Measurements from ENCODE around the gene B9D2.

Gene B9D2

GRCh38 chr19:41332000-41332399 lies 31.9 kb downstream of the B9D2 start:
- no peak overlapping the region for H3K27ac ChIP-seq (ENCODE audit: low read depth, low read length)
- peaks cover 0 to 12% (median 9%) of the 10 kb centered on the region in 5 donors for H3K27me3 ChIP-seq (ENCODE audit: control insufficient read depth in 5 of 5, insufficient read depth in 4 of 5, low read length in 5 of 5)
- H3K9ac ChIP-seq (ENCODE audit: low read length in 5 of 5) = no peak overlapping the region
- no peaks in the 10 kb centered on the region for H3K9me3 ChIP-seq (ENCODE audit: control insufficient read depth in 5 of 5, low read length in 5 of 5)
- H3K4me3 ChIP-seq (ENCODE audit: low read depth in 1 of 5, low read length in 5 of 5) = no peak overlapping the region
- H3K4me1 ChIP-seq (ENCODE audit: control insufficient read depth in 5 of 5, insufficient read depth in 5 of 5, low read length in 5 of 5) = peaks cover 6 to 44% (median 17%) of the 10 kb centered on the region in 5 donors
- H3K36me3 ChIP-seq (ENCODE audit: control insufficient read depth in 5 of 5, insufficient read depth in 5 of 5, low read length in 5 of 5) = peaks cover 0 to 38% (median 20%) of the 10 kb centered on the region in 5 donors

- peaks cover 0 to 38% (median 20%) of the 10 kb centered on the region in 5 donors for H3K36me3 ChIP-seq (ENCODE audit: control insufficient read depth in 5 of 5, insufficient read depth in 5 of 5, low read length in 5 of 5)
- no peak overlapping the region for H3K27ac ChIP-seq (ENCODE audit: low read depth, low read length)
- no peak overlapping the region for H3K9ac ChIP-seq (ENCODE audit: low read length in 5 of 5)
- no peak overlapping the region for H3K4me3 ChIP-seq (ENCODE audit: low read depth in 1 of 5, low read length in 5 of 5)
- H3K4me1 ChIP-seq (ENCODE audit: control insufficient read depth in 5 of 5, insufficient read depth in 5 of 5, low read length in 5 of 5) = peaks cover 10 to 53% (median 26%) of the 10 kb centered on the region in 5 donors
- no peaks in the 10 kb centered on the region for H3K9me3 ChIP-seq (ENCODE audit: control insufficient read depth in 5 of 5, low read length in 5 of 5)
- peaks cover 3 to 17% (median 9%) of the 10 kb centered on the region in 5 donors for H3K27me3 ChIP-seq (ENCODE audit: control insufficient read depth in 5 of 5, insufficient read depth in 4 of 5, low read length in 5 of 5)
Measured at GRCh38 chr19:41330946-41331678, 32.8 kb downstream of the B9D2 start.

- H3K4me1 ChIP-seq (ENCODE audit: control insufficient read depth in 5 of 5, insufficient read depth in 5 of 5, low read length in 5 of 5) = peaks cover 11 to 57% (median 32%) of the 10 kb centered on the region in 5 donors
- no peak overlapping the region for H3K4me3 ChIP-seq (ENCODE audit: low read depth in 1 of 5, low read length in 5 of 5)
- H3K9me3 ChIP-seq (ENCODE audit: control insufficient read depth in 5 of 5, low read length in 5 of 5) = no peaks in the 10 kb centered on the region
- H3K9ac ChIP-seq (ENCODE audit: low read length in 5 of 5) = no peak overlapping the region
- no peak overlapping the region for H3K27ac ChIP-seq (ENCODE audit: low read depth, low read length)
- peaks cover 0 to 38% (median 19%) of the 10 kb centered on the region in 5 donors for H3K36me3 ChIP-seq (ENCODE audit: control insufficient read depth in 5 of 5, insufficient read depth in 5 of 5, low read length in 5 of 5)
- H3K27me3 ChIP-seq (ENCODE audit: control insufficient read depth in 5 of 5, insufficient read depth in 4 of 5, low read length in 5 of 5) = peaks cover 6 to 20% (median 9%) of the 10 kb centered on the region in 5 donors
Measured at GRCh38 chr19:41330481-41330880, 33.5 kb downstream of the B9D2 start.

GRCh38 chr19:41328842-41329225 lies 35.1 kb downstream of the B9D2 start:
- Histone ChIP-seq H3K4me3 (ENCODE audit: low read depth in 1 of 5, low read length in 5 of 5) (peak overlapping the region in 1 of 5 donors; percentile 55), H3K27ac (ENCODE audit: low read depth, low read length) (peak overlapping the region; percentile 74), H3K9me3 (ENCODE audit: control insufficient read depth in 5 of 5, low read length in 5 of 5) (no peaks in the 10 kb centered on the region), H3K4me1 (ENCODE audit: control insufficient read depth in 5 of 5, insufficient read depth in 5 of 5, low read length in 5 of 5) (peaks cover 20 to 61% (median 49%) of the 10 kb centered on the region in 5 donors), H3K36me3 (ENCODE audit: control insufficient read depth in 5 of 5, insufficient read depth in 5 of 5, low read length in 5 of 5) (peaks cover 0 to 36% (median 17%) of the 10 kb centered on the region in 5 donors), H3K9ac (ENCODE audit: low read length in 5 of 5) (peak overlapping the region in 2 of 5 donors; percentile 46 to 48), H3K27me3 (ENCODE audit: control insufficient read depth in 5 of 5, insufficient read depth in 4 of 5, low read length in 5 of 5) (peaks cover 6 to 20% (median 9%) of the 10 kb centered on the region in 5 donors)

GRCh38 chr19:41328157-41328841 lies 35.6 kb downstream of the B9D2 start:
- Histone ChIP-seq H3K4me3 (ENCODE audit: low read depth in 1 of 5, low read length in 5 of 5) (peak overlapping the region; percentile 25 to 57 (median 41)), H3K4me1 (ENCODE audit: control insufficient read depth in 5 of 5, insufficient read depth in 5 of 5, low read length in 5 of 5) (peaks cover 20 to 65% (median 54%) of the 10 kb centered on the region in 5 donors), H3K9ac (ENCODE audit: low read length in 5 of 5) (peak overlapping the region in 2 of 5 donors; percentile 31 to 46), H3K27me3 (ENCODE audit: control insufficient read depth in 5 of 5, insufficient read depth in 4 of 5, low read length in 5 of 5) (peaks cover 6 to 20% (median 9%) of the 10 kb centered on the region in 5 donors), H3K27ac (ENCODE audit: low read depth, low read length) (peak overlapping the region; percentile 74), H3K36me3 (ENCODE audit: control insufficient read depth in 5 of 5, insufficient read depth in 5 of 5, low read length in 5 of 5) (peaks cover 0 to 36% (median 17%) of the 10 kb centered on the region in 5 donors), H3K9me3 (ENCODE audit: control insufficient read depth in 5 of 5, low read length in 5 of 5) (no peaks in the 10 kb centered on the region)

- Histone ChIP-seq H3K9me3 (ENCODE audit: control insufficient read depth in 5 of 5, low read length in 5 of 5) (no peaks in the 10 kb centered on the region), H3K9ac (ENCODE audit: low read length in 5 of 5) (peak overlapping the region in 2 of 5 donors; percentile 31 to 46), H3K27ac (ENCODE audit: low read depth, low read length) (peak overlapping the region; percentile 74), H3K36me3 (ENCODE audit: control insufficient read depth in 5 of 5, insufficient read depth in 5 of 5, low read length in 5 of 5) (peaks cover 0 to 40% (median 19%) of the 10 kb centered on the region in 5 donors), H3K4me1 (ENCODE audit: control insufficient read depth in 5 of 5, insufficient read depth in 5 of 5, low read length in 5 of 5) (peaks cover 20 to 72% (median 60%) of the 10 kb centered on the region in 5 donors), H3K4me3 (ENCODE audit: low read depth in 1 of 5, low read length in 5 of 5) (peak overlapping the region; percentile 25 to 57 (median 54)), H3K27me3 (ENCODE audit: control insufficient read depth in 5 of 5, insufficient read depth in 4 of 5, low read length in 5 of 5) (peaks cover 6 to 20% (median 9%) of the 10 kb centered on the region in 5 donors)
Measured at GRCh38 chr19:41327576-41328156, 36.3 kb downstream of the B9D2 start.

- Histone ChIP-seq H3K36me3 (ENCODE audit: control insufficient read depth in 5 of 5, insufficient read depth in 5 of 5, low read length in 5 of 5) (peaks cover 0 to 41% (median 22%) of the 10 kb centered on the region in 5 donors), H3K4me1 (ENCODE audit: control insufficient read depth in 5 of 5, insufficient read depth in 5 of 5, low read length in 5 of 5) (peaks cover 20 to 77% (median 66%) of the 10 kb centered on the region in 5 donors), H3K4me3 (ENCODE audit: low read depth in 1 of 5, low read length in 5 of 5) (peak overlapping the region in 4 of 5 donors; percentile 51 to 57 (median 54)), H3K27me3 (ENCODE audit: control insufficient read depth in 5 of 5, insufficient read depth in 4 of 5, low read length in 5 of 5) (peaks cover 6 to 20% (median 9%) of the 10 kb centered on the region in 5 donors), H3K27ac (ENCODE audit: low read depth, low read length) (peak overlapping the region; percentile 74), H3K9ac (ENCODE audit: low read length in 5 of 5) (peak overlapping the region in 1 of 5 donors; percentile 37), H3K9me3 (ENCODE audit: control insufficient read depth in 5 of 5, low read length in 5 of 5) (no peaks in the 10 kb centered on the region)
Measured at GRCh38 chr19:41327076-41327575, 36.8 kb downstream of the B9D2 start.

GRCh38 chr19:41325947-41326706 lies 37.8 kb downstream of the B9D2 start:
- H3K9ac ChIP-seq (ENCODE audit: low read length in 5 of 5) = peak overlapping the region in 1 of 5 donors; percentile 66

GRCh38 chr19:41325640-41325946 lies 38.4 kb downstream of the B9D2 start:
- H3K9ac ChIP-seq (ENCODE audit: low read length in 5 of 5) = peak overlapping the region in 1 of 5 donors; percentile 66
- H3K4me3 ChIP-seq (ENCODE audit: low read depth in 1 of 5, low read length in 5 of 5) = peak overlapping the region in 3 of 5 donors; percentile 39 to 51 (median 50)
- peaks cover 6 to 20% (median 9%) of the 10 kb centered on the region in 5 donors for H3K27me3 ChIP-seq (ENCODE audit: control insufficient read depth in 5 of 5, insufficient read depth in 4 of 5, low read length in 5 of 5)
- H3K36me3 ChIP-seq (ENCODE audit: control insufficient read depth in 5 of 5, insufficient read depth in 5 of 5, low read length in 5 of 5) = peaks cover 0 to 33% (median 24%) of the 10 kb centered on the region in 5 donors
- H3K9me3 ChIP-seq (ENCODE audit: control insufficient read depth in 5 of 5, low read length in 5 of 5) = no peaks in the 10 kb centered on the region
- H3K4me1 ChIP-seq (ENCODE audit: control insufficient read depth in 5 of 5, insufficient read depth in 5 of 5, low read length in 5 of 5) = peaks cover 20 to 92% (median 75%) of the 10 kb centered on the region in 5 donors
- peak overlapping the region; percentile 84 for H3K27ac ChIP-seq (ENCODE audit: low read depth, low read length)

More at GRCh38 chr19:41325947-41326706, 37.8 kb downstream of the B9D2 start:
- Histone ChIP-seq H3K4me1 (ENCODE audit: control insufficient read depth in 5 of 5, insufficient read depth in 5 of 5, low read length in 5 of 5) (peaks cover 20 to 87% (median 75%) of the 10 kb centered on the region in 5 donors), H3K4me3 (ENCODE audit: low read depth in 1 of 5, low read length in 5 of 5) (peak overlapping the region in 3 of 5 donors; percentile 26 to 51 (median 50)), H3K9me3 (ENCODE audit: control insufficient read depth in 5 of 5, low read length in 5 of 5) (no peaks in the 10 kb centered on the region), H3K27ac (ENCODE audit: low read depth, low read length) (peak overlapping the region; percentile 84), H3K27me3 (ENCODE audit: control insufficient read depth in 5 of 5, insufficient read depth in 4 of 5, low read length in 5 of 5) (peaks cover 6 to 20% (median 9%) of the 10 kb centered on the region in 5 donors), H3K36me3 (ENCODE audit: control insufficient read depth in 5 of 5, insufficient read depth in 5 of 5, low read length in 5 of 5) (peaks cover 0 to 32% (median 20%) of the 10 kb centered on the region in 5 donors)
